T-cell (primary cell): ENCODE measurements around the gene RFX4. TPM values are rescaled to one million over a fixed set of nuclear protein-coding genes. Genes with fewer than 3 reads are reported as not detected.

Experiments
- ATAC-seq, 4 experiments: fragments of 200-7000 bp in 3 of 4; fragments of 150-1000 bp in 1 of 4; cut with Tn5 transposase; replicated peaks in 1 of 4; 1 replicate in 3 of 4; 2 replicates in 1 of 4; pipeline ENCODE4 v1.10.0; 2021; ENCODE audit warnings: moderate library complexity in 3 of 4, mild to moderate bottlenecking in 2 of 4, moderate number of reproducible peaks in 1 of 4
- CTCF ChIA-PET, 2 donors: fragments of 300-600 bp; sonication (Branson Sonifier 250); formaldehyde crosslinking; loops; one replicate each; lab custom pipeline; 2022; ENCODE audit warnings: antibody characterized with exemption in 2 of 2; lab: Charles Lee
- POLR2A ChIA-PET, 2 donors: fragments of 300-600 bp; sonication (Branson Sonifier 250); formaldehyde crosslinking; loops; one replicate each; lab custom pipeline; 2022; ENCODE audit warnings: antibody characterized with exemption in 2 of 2; lab: Charles Lee
- DNase-seq, 35 experiments: peaks; one replicate each; pipeline versions ENCODE4 v3.0.0 to v3.0.0-alpha.2; 2013 to 2023
- H3K27ac ChIP-seq: one replicate; pipeline ENCODE4 v1.5.1; 2013; ENCODE audit warnings: low read length
- H3K27me3 ChIP-seq, 2 experiments: replicated peaks in 1 of 2; 1 replicate in 1 of 2; 2 replicates in 1 of 2; pipeline versions ENCODE4 v1.6.1 to v1.7.0; 2013; ENCODE audit warnings: low read length in 1 of 2, mixed read lengths in 1 of 2; ENCODE audit not compliant: control insufficient read depth in 2 of 2, insufficient read depth in 2 of 2; ENCODE audit errors: extremely low read depth in 1 of 2
- H3K36me3 ChIP-seq, 2 donors: 1 replicate in 1 of 2; 2 replicates in 1 of 2; pipeline versions ENCODE4 v1.6.1 to v1.7.0; 2013; ENCODE audit warnings: low read length in 1 of 2; ENCODE audit not compliant: control insufficient read depth in 2 of 2, insufficient read depth in 1 of 2; ENCODE audit errors: extremely low read depth in 1 of 2
- H3K4me1 ChIP-seq, 2 experiments: 1 replicate in 1 of 2; 2 replicates in 1 of 2; pipeline versions ENCODE4 v1.6.1 to v1.7.0; 2013; ENCODE audit warnings: low read length in 2 of 2, mixed read lengths in 1 of 2; ENCODE audit not compliant: insufficient read depth in 2 of 2, control insufficient read depth in 1 of 2; ENCODE audit errors: extremely low read depth in 1 of 2
- H3K4me3 ChIP-seq, 2 donors: 1 replicate in 1 of 2; 2 replicates in 1 of 2; pipeline versions ENCODE4 v1.5.1 to v1.7.0; 2013; ENCODE audit warnings: mild to moderate bottlenecking in 2 of 2, low read length in 1 of 2, moderate library complexity in 1 of 2; ENCODE audit not compliant: control insufficient read depth in 1 of 2; ENCODE audit errors: extremely low read depth in 1 of 2
- H3K9me3 ChIP-seq: 2 replicates; pipeline ENCODE4 v1.7.0; 2013
- H3K27ac Mint-ChIP-seq, 2 donors: one replicate each; pipeline ENCODE4 v1.8.0; 2020 to 2021; ENCODE audit warnings: mild to moderate bottlenecking in 2 of 2, mixed read lengths in 2 of 2
- H3K27me3 Mint-ChIP-seq, 2 donors: one replicate each; pipeline ENCODE4 v1.8.0; 2021 to 2022; ENCODE audit warnings: mixed read lengths in 2 of 2
- H3K36me3 Mint-ChIP-seq: one replicate; pipeline ENCODE4 v1.8.0; 2021; ENCODE audit warnings: mixed read lengths
- H3K4me1 Mint-ChIP-seq, 3 donors: one replicate each; pipeline ENCODE4 v1.8.0; 2020 to 2022; ENCODE audit warnings: mixed read lengths in 3 of 3, mild to moderate bottlenecking in 1 of 3
- H3K4me3 Mint-ChIP-seq, 3 donors: one replicate each; pipeline ENCODE4 v1.8.0; 2020 to 2022; ENCODE audit warnings: mild to moderate bottlenecking in 3 of 3, mixed read lengths in 3 of 3, moderate library complexity in 3 of 3
- H3K9me3 Mint-ChIP-seq, 3 donors: one replicate each; pipeline ENCODE4 v1.8.0; 2020 to 2022; ENCODE audit warnings: mixed read lengths in 3 of 3
- WGBS: methylation state at CpG from one replicate; pipeline ENCODE4 v1.1.5; 2013; ENCODE audit warnings: missing lambda C conversion rate; ENCODE audit not compliant: insufficient coverage; 5-methylcytosine and 5-hydroxymethylcytosine counted together
- total RNA-seq, 35 experiments: library from RNA in 6 of 35; stranded (reverse) in 6 of 35; fragments of 120-200 nt in 1 of 35; gene quantifications; one replicate each; pipeline versions ENCODE4 v1.2.1 to v1.2.4 and lab custom pipeline; 2013 to 2026

The RFX4 gene
- total RNA-seq, 5 donors from 2014 or later (not counting 1 experiment from before 2014, with no cell fraction given), result not detected

DNA sequence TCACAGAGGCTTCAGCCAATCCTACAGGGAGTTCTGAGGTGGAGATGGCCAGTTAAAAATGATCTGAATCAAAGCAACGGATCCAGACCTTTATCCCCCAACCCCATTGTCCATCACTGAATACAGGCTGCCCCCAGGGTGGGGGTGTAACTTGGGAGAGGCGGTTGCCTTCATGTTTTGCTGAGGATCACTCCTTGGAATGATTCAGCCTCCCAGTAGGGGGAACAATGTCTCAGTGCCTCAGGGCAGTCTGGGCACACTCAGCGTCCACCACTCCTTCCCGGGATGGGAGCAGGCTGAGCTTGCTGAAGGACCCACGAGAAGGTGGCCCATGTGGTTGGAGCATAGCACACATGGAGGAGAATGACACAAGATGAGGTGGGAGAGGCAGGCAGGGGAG is 60.2 kb downstream of the RFX4 start:
- DNase-seq (no peak), ATAC-seq (no peak)
- no peaks in the 10 kb centered on the region for H3K36me3 ChIP-seq
- peaks cover 2 to 5% of the 10 kb centered on the region in 2 experiments for H3K27me3 ChIP-seq
- 78% methylated on average over 3 of the region's 5 CpGs for WGBS
- no peaks in the 10 kb centered on the region for H3K4me1 Mint-ChIP-seq
- ChIA-PET CTCF (no interaction called here), POLR2A (no interaction called here)
- H3K27me3 Mint-ChIP-seq, result peaks cover 4 to 14% of the 10 kb centered on the region in 2 donors
- H3K27ac Mint-ChIP-seq, result no peak overlapping the region
- H3K4me1 ChIP-seq, result no peaks in the 10 kb centered on the region
- no peak overlapping the region for H3K4me3 Mint-ChIP-seq
- no peaks in the 10 kb centered on the region for H3K9me3 ChIP-seq
- H3K36me3 Mint-ChIP-seq, result no peaks in the 10 kb centered on the region
- H3K9me3 Mint-ChIP-seq, result no peaks in the 10 kb centered on the region
- no peak overlapping the region for H3K27ac ChIP-seq
- no peak overlapping the region for H3K4me3 ChIP-seq

DNA sequence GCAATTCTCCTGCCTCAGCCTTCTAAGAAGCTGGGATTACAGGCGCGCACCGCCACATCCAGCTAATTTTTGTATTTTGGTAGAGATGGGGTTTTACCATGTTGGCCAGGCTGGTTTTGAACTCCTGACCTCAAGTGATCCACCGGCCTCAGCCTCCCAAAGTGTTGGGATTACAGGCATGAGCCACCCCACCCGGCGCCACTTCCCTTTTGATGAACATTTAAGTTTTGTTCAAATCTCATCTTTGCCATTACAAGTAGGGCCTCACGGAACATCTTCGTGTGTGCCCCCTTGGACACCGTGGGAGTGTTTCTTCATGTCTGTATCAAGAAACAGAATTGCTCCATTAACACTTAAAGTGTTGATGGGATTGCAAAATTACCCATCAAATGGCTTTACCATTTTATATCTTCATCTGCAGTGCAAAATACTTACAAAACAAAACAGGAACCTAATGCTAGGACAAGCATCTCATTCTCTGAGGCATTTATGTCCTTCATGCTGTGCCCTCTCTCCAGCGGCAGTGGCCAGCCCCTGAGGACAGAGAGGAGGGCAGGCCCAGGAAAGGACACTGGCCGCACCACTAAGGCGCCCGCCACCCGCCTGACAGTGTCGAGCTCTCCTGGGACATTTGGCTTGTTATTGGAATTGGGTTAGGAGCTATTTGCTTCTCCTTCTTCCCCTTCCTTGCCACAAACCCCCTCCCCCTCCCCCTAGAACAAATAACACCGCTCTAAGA is 61.7 kb downstream of the RFX4 start:
- Histone ChIP-seq H3K4me1 (no peaks in the 10 kb centered on the region), H3K4me3 (no peak overlapping the region), H3K36me3 (no peaks in the 10 kb centered on the region), H3K27me3 (peaks cover 2 to 5% of the 10 kb centered on the region in 2 experiments), H3K9me3 (no peaks in the 10 kb centered on the region), H3K27ac (no peak overlapping the region)
- ChIA-PET CTCF (no interaction called here), POLR2A (interaction anchor here in 1 of 2 donors (0.6 kb wide), 1 partner anchor 109 kb away, joined by 3 read pairs; no protein-coding TSS in a partner anchor)
- Mint-ChIP-seq H3K9me3 (no peaks in the 10 kb centered on the region), H3K4me1 (no peaks in the 10 kb centered on the region), H3K36me3 (no peaks in the 10 kb centered on the region), H3K4me3 (no peak overlapping the region), H3K27ac (no peak overlapping the region), H3K27me3 (peaks cover 3 to 16% of the 10 kb centered on the region in 2 donors)
- DNase-seq (no peak), ATAC-seq (no peak)
- 50% methylated on average over 1 of the region's 16 CpGs for WGBS

DNA sequence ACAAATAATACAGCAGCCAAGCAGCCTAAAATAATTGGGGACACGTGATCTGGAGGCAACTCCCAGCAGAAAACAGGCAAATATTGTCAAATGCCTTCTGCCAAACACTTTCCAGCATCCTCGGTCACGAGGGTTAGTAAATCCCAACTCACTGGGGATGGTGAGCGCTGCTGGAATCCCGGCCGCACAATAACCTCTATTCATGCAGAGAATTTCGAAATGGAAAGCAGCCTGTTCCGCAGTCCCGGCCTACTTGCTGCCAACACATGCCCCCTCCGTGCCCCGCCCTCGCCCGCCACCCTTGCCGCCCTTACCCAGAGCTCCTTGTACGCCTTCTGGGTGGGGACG is 62.2 kb downstream of the RFX4 start:
- Mint-ChIP-seq H3K9me3 (no peaks in the 10 kb centered on the region), H3K36me3 (no peaks in the 10 kb centered on the region), H3K4me3 (no peak overlapping the region), H3K4me1 (no peaks in the 10 kb centered on the region), H3K27me3 (peaks cover 3 to 16% of the 10 kb centered on the region in 2 donors), H3K27ac (no peak overlapping the region)
- 83% methylated on average over 14 of the region's 16 CpGs for WGBS
- no peak overlapping the region for H3K4me3 ChIP-seq
- no peak overlapping the region for H3K27ac ChIP-seq
- ChIA-PET POLR2A (interaction anchor here in 1 of 2 donors (0.6 kb wide), 1 partner anchor 109 kb away, joined by 3 read pairs; no protein-coding TSS in a partner anchor), CTCF (no interaction called here)
- no peaks in the 10 kb centered on the region for H3K36me3 ChIP-seq
- peaks cover 2 to 5% of the 10 kb centered on the region in 2 experiments for H3K27me3 ChIP-seq
- ATAC-seq (no peak), DNase-seq (no peak)
- no peaks in the 10 kb centered on the region for H3K9me3 ChIP-seq
- no peaks in the 10 kb centered on the region for H3K4me1 ChIP-seq

DNA sequence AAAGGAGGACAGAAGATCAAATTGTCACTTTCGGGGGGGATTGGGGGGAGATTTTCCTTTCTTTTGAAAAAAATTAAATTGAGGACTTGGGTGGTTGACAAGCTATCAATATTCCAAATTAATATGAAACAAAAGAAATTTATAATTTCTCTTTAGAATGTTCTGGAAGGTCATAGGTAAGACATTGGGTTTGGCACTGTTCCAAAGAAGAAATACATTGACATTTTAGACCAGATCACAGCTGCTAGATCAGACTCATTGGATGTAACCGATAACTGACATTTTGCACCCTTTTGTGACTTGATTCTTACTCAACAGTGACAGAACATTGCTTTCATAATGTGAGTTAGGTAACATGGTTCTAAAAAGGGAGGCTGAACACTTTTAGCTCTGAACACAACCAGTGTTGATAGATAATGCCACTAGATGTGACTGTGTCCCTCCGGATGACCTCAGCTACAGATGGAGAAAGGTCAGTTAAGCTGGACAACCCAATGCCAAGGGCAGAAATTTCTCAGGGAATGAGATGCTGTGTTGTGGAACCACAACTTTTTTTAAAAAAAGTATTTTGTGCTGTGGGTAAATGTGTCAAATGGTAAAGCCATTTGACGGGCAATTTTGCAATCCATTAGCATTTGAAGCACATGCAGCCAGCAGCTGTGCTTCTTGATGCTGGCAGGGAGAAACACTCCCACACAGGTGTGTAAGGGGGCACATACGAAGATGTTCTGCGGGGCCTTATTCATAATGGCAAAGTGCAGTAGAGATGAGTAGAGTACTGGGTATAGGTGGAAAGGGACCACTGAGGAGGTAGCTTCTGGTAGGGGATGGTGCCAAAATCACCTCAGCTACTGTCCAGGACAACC is 62.9 kb downstream of the RFX4 start:
- 94% methylated on average over 2 of the region's 6 CpGs for WGBS
- H3K4me3 Mint-ChIP-seq, result no peak overlapping the region
- CTCF ChIA-PET, result no interaction called here

DNA sequence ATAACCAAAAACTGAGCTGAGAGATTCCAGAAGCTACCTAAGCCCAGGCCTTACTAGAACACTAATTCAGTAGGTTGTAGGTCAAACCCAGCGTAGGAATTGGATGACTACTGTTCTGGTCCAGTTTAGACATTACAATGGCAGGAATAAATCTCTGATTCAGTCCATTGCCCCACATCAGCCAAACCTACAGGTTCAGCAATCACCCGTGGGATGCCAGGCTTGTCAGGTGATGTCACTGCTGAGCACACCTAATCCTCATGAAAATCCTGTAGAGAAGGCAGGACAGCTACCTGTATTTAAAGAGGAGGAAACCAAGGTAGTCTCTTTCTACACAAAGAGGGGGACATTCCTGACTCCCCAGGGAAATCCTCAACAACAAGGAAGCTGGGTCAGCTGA is 63.7 kb downstream of the RFX4 start:
- no peaks in the 10 kb centered on the region for H3K4me1 Mint-ChIP-seq
- H3K27me3 ChIP-seq, result peaks cover 2 to 5% of the 10 kb centered on the region in 2 experiments
- H3K27me3 Mint-ChIP-seq, result peaks cover 3 to 19% of the 10 kb centered on the region in 2 donors
- H3K27ac Mint-ChIP-seq, result no peak overlapping the region
- no peaks in the 10 kb centered on the region for H3K9me3 Mint-ChIP-seq
- ChIA-PET POLR2A (no interaction called here), CTCF (interaction anchor here in 1 of 2 donors (0.6 kb wide), 2 partner anchors 120 to 367 kb away, joined by 3 to 4 read pairs; no protein-coding TSS in a partner anchor)
- no peak for DNase-seq
- no peak overlapping the region for H3K4me3 Mint-ChIP-seq
- no peak overlapping the region for H3K4me3 ChIP-seq
- no peak for ATAC-seq
- no CpG with 5 or more reads among the region's 2 CpGs for WGBS
- H3K27ac ChIP-seq, result no peak overlapping the region
- H3K9me3 ChIP-seq, result no peaks in the 10 kb centered on the region
- no peaks in the 10 kb centered on the region for H3K36me3 Mint-ChIP-seq
- no peaks in the 10 kb centered on the region for H3K4me1 ChIP-seq
- H3K36me3 ChIP-seq, result no peaks in the 10 kb centered on the region

More for the DNA sequence above, 62.9 kb downstream of the RFX4 start:
- H3K27me3 ChIP-seq, result peaks cover 2 to 5% of the 10 kb centered on the region in 2 experiments
- Mint-ChIP-seq H3K36me3 (no peaks in the 10 kb centered on the region), H3K27ac (no peak overlapping the region), H3K27me3 (peaks cover 3 to 16% of the 10 kb centered on the region in 2 donors), H3K9me3 (no peaks in the 10 kb centered on the region), H3K4me1 (no peaks in the 10 kb centered on the region)
- POLR2A ChIA-PET, result interaction anchor here in 1 of 2 donors (0.6 kb wide), 1 partner anchor 108 kb away, joined by 3 read pairs; no protein-coding TSS in a partner anchor
- no peaks in the 10 kb centered on the region for H3K9me3 ChIP-seq
- H3K4me3 ChIP-seq, result no peak overlapping the region
- DNase-seq (no peak), ATAC-seq (no peak)
- no peaks in the 10 kb centered on the region for H3K4me1 ChIP-seq
- no peak overlapping the region for H3K27ac ChIP-seq
- H3K36me3 ChIP-seq, result no peaks in the 10 kb centered on the region

DNA sequence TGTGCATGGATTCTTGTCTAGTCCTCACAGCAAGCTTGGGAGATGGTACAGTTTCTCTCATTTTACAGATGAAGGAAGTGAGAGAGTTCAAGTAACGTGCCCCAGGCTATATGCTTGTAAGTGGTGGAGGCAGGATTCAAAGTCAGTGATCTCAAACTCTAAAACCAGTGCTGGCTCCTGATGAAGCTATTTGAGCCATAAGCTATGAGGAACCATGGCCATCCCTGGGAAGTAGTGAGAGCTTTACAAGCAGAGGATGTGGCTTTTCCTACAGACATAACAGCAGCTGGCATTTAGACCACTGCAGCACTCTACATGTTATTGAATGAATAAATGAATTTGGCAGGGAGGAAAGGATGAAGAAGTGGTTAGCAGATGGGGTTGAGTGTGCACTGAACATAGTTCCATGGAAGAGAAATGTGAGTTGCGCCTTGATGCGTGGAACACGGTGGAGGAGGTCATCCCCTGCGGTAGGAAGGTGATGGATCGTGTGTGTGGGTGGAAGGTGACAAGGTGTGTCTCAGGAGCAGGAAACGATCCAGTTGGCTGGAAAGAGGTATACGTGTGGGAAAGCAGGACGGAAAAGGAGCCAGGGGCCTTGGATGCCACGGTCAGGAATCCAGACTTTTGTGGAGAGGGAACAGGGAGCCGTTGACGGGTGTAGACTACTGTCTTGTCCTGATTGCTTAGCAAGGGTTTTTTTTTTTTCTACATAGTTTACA is 65.2 kb downstream of the RFX4 start:
- Mint-ChIP-seq H3K27ac (no peak overlapping the region), H3K4me1 (no peaks in the 10 kb centered on the region), H3K36me3 (no peaks in the 10 kb centered on the region), H3K27me3 (peaks cover 3 to 13% of the 10 kb centered on the region in 2 donors), H3K9me3 (no peaks in the 10 kb centered on the region), H3K4me3 (no peak overlapping the region)
- ATAC-seq (no peak), DNase-seq (no peak)
- no peaks in the 10 kb centered on the region for H3K9me3 ChIP-seq
- no peak overlapping the region for H3K4me3 ChIP-seq
- H3K36me3 ChIP-seq, result no peaks in the 10 kb centered on the region
- POLR2A ChIA-PET, result no interaction called here
- H3K27me3 ChIP-seq, result peaks cover 0 to 2% of the 10 kb centered on the region in 2 experiments
- 82% methylated on average over 10 of the region's 12 CpGs for WGBS
- no peaks in the 10 kb centered on the region for H3K4me1 ChIP-seq
- CTCF ChIA-PET, result no interaction called here
- H3K27ac ChIP-seq, result no peak overlapping the region
